Measurements from ENCODE around the gene TMEM208. TPM values are rescaled to one million over a fixed set of nuclear protein-coding genes. Genes with fewer than 3 reads are reported as not detected.

TMEM208 gene
- total and polyA plus RNA-seq, 2 of the 8 experiments (the other 6 are each of a cell fraction or from before 2014, with no cell fraction given) = 37.7 to 100.0 TPM

DNA sequence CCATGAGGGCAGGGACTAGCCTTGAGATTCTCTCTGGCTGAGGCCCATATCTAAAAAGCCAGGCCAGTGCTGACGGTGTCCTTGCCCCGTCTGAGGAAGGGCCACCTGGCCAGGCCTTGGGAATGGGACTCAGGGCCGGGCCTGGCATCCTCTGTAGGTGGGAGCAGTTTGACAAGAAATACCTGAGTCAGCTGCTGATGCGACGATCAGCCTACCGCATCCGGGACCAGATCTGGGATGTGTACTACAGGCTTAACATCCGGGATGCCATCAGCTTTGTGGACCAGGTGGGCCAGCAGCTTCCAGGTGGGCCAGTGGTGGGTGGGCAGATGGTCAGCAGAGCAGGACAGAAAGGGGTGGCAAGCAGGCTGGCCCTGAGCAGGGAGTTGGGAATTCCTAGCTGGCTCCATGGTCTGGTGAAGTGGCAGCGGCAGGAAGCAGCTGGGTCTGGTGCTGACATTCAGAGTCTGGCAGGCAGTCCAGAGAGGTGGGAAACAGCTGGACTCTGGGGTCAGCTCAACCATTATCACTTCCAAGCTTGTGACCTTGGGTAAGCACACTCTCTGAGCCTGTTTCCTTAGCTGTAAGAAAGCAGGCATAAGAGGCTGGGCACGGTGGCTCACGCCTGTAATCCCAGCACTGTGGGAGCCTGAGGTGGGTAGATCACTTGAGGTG, 31.4 kb downstream of the TMEM208 start (continued):
- TF ChIP-seq TBP (IDR thresholded peaks at IDR 0.05; ENCODE audit: low read depth, low read length) = no peak
- TF ChIP-seq RXRA (IDR thresholded peaks at IDR 0.05; ENCODE audit: insufficient read depth, low read depth, low read length) = no peak
- TF ChIP-seq, protein P1, sequence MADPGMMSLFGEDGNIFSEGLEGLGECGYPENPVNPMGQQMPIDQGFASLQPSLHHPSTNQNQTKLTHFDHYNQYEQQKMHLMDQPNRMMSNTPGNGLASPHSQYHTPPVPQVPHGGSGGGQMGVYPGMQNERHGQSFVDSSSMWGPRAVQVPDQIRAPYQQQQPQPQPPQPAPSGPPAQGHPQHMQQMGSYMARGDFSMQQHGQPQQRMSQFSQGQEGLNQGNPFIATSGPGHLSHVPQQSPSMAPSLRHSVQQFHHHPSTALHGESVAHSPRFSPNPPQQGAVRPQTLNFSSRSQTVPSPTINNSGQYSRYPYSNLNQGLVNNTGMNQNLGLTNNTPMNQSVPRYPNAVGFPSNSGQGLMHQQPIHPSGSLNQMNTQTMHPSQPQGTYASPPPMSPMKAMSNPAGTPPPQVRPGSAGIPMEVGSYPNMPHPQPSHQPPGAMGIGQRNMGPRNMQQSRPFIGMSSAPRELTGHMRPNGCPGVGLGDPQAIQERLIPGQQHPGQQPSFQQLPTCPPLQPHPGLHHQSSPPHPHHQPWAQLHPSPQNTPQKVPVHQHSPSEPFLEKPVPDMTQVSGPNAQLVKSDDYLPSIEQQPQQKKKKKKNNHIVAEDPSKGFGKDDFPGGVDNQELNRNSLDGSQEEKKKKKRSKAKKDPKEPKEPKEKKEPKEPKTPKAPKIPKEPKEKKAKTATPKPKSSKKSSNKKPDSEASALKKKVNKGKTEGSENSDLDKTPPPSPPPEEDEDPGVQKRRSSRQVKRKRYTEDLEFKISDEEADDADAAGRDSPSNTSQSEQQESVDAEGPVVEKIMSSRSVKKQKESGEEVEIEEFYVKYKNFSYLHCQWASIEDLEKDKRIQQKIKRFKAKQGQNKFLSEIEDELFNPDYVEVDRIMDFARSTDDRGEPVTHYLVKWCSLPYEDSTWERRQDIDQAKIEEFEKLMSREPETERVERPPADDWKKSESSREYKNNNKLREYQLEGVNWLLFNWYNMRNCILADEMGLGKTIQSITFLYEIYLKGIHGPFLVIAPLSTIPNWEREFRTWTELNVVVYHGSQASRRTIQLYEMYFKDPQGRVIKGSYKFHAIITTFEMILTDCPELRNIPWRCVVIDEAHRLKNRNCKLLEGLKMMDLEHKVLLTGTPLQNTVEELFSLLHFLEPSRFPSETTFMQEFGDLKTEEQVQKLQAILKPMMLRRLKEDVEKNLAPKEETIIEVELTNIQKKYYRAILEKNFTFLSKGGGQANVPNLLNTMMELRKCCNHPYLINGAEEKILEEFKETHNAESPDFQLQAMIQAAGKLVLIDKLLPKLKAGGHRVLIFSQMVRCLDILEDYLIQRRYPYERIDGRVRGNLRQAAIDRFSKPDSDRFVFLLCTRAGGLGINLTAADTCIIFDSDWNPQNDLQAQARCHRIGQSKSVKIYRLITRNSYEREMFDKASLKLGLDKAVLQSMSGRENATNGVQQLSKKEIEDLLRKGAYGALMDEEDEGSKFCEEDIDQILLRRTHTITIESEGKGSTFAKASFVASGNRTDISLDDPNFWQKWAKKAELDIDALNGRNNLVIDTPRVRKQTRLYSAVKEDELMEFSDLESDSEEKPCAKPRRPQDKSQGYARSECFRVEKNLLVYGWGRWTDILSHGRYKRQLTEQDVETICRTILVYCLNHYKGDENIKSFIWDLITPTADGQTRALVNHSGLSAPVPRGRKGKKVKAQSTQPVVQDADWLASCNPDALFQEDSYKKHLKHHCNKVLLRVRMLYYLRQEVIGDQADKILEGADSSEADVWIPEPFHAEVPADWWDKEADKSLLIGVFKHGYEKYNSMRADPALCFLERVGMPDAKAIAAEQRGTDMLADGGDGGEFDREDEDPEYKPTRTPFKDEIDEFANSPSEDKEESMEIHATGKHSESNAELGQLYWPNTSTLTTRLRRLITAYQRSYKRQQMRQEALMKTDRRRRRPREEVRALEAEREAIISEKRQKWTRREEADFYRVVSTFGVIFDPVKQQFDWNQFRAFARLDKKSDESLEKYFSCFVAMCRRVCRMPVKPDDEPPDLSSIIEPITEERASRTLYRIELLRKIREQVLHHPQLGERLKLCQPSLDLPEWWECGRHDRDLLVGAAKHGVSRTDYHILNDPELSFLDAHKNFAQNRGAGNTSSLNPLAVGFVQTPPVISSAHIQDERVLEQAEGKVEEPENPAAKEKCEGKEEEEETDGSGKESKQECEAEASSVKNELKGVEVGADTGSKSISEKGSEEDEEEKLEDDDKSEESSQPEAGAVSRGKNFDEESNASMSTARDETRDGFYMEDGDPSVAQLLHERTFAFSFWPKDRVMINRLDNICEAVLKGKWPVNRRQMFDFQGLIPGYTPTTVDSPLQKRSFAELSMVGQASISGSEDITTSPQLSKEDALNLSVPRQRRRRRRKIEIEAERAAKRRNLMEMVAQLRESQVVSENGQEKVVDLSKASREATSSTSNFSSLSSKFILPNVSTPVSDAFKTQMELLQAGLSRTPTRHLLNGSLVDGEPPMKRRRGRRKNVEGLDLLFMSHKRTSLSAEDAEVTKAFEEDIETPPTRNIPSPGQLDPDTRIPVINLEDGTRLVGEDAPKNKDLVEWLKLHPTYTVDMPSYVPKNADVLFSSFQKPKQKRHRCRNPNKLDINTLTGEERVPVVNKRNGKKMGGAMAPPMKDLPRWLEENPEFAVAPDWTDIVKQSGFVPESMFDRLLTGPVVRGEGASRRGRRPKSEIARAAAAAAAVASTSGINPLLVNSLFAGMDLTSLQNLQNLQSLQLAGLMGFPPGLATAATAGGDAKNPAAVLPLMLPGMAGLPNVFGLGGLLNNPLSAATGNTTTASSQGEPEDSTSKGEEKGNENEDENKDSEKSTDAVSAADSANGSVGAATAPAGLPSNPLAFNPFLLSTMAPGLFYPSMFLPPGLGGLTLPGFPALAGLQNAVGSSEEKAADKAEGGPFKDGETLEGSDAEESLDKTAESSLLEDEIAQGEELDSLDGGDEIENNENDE (IDR thresholded peaks at IDR 0.05; ENCODE audit: insufficient replicate concordance, low read length) = no peak
- TF ChIP-seq, protein P2, sequence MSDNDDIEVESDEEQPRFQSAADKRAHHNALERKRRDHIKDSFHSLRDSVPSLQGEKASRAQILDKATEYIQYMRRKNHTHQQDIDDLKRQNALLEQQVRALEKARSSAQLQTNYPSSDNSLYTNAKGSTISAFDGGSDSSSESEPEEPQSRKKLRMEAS (IDR thresholded peaks at IDR 0.05) = no peak
- no peak for TF ChIP-seq BACH1 (IDR thresholded peaks at IDR 0.05; ENCODE audit: low read length)
